Measurements from ENCODE around the gene SBF2.

Gene SBF2

DNA sequence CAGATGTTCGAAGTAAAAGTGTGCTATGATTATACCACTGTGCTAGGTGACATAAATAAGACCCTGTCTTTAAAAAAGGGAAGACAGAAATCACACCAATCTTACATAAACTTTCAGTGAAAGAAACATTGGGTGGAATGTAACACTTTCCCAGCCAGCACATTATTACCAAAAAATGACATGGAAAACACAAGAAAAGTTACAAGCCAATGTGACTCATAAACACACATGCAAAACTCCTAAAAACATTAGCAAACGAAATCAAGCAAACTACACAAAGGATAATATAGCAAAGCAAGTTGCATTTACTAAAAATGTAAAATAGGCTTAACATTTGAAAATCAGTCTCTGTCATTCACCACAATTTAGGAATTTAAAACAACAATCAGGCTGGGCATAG, 47.0 kb downstream of the SBF2 start:
- Histone ChIP-seq H3K36me3 (replicated peaks in 1 of 2; ENCODE audit: control insufficient read depth in 2 of 2, insufficient read depth in 2 of 2, low read length in 2 of 2) (no peaks in the 10 kb centered on the region), H2BK120ac (ENCODE audit: low read depth, low read length) (no peak overlapping the region), H3K23ac (ENCODE audit: low read depth, low read length, poor library complexity) (no peak overlapping the region), H3K27me3 (ENCODE audit: control insufficient read depth in 3 of 3, insufficient read depth in 3 of 3, low read depth in 1 of 3, low read length in 3 of 3) (no peaks in the 10 kb centered on the region), H3K18ac (ENCODE audit: low read length) (no peak overlapping the region), H3K27ac (replicated peaks; ENCODE audit: low read length) (no peak overlapping the region), H2BK15ac (ENCODE audit: low read length) (no peak overlapping the region), H3K14ac (ENCODE audit: low read length) (no peak overlapping the region), H2BK5ac (ENCODE audit: low read length) (no peak overlapping the region), H2AK5ac (ENCODE audit: low read depth, low read length) (no peak overlapping the region), H4K91ac (ENCODE audit: low read depth, low read length, poor library complexity) (no peak overlapping the region), H3K4ac (ENCODE audit: low read length) (no peak overlapping the region), H3K4me1 (ENCODE audit: control insufficient read depth in 2 of 2, insufficient read depth in 1 of 2, low read depth in 1 of 2, low read length in 2 of 2) (no peaks in the 10 kb centered on the region), H3K79me1 (ENCODE audit: low read depth, low read length) (no peaks in the 10 kb centered on the region), H4K8ac (ENCODE audit: low read depth, low read length) (no peak overlapping the region), H2AFZ (ENCODE audit: low read length) (no peak overlapping the region), H3K9ac (ENCODE audit: low read depth, low read length, poor library complexity) (no peak overlapping the region), H3K4me2 (ENCODE audit: insufficient read depth, low read length, poor library complexity, severe bottlenecking) (no peak overlapping the region), H2BK12ac (ENCODE audit: low read length) (no peak overlapping the region), H3K4me3 (ENCODE audit: low read length in 2 of 2) (no peak overlapping the region), H3K9me3 (replicated peaks in 1 of 2; ENCODE audit: control insufficient read depth in 2 of 2, insufficient read depth in 1 of 2, low read depth in 1 of 2, low read length in 2 of 2) (peaks cover 0 to 19% of the 10 kb centered on the region in 2 donors)
- DNase-seq (ENCODE audit: low spot score) = no peak
- WGBS, 2 donors (ENCODE audit: extremely low coverage in 2 of 2, insufficient read length in 2 of 2, insufficient replicate concordance in 1 of 2) = no CpG with 5 or more reads among the region's 2 CpGs

DNA sequence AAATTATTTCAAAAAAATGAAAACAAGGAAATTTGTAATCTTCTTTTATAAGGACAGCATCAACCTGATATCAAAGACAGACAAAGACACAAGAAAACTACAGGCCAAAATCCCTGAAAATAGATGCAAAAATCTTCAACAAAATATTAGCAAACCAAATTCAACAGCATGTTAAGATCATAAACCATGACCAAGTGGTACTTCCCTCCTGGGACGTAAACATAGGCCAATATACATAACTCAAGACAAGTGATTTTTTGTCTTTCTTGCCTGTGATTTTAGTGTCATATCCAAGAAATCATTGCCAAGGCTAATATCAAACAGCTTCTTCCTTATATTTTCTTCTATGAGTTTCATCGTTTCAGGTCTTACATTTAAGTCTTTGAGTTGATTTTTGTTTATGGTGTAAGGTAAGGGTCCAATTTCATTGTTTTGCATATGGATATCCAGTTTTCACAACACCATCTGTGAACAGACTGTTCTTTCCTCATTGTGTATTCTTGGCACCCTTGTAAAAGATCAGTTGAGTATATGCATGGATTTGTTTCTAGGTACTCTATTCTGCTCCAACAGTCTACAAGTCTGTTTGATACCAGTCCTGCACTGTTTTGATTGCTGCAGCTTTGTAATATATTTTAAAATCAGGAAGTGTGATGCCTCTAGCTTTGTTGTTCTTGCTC, 50.0 kb downstream of the SBF2 start:
- Histone ChIP-seq H3K9me3 (replicated peaks in 1 of 2; ENCODE audit: control insufficient read depth in 2 of 2, insufficient read depth in 1 of 2, low read depth in 1 of 2, low read length in 2 of 2) (peaks cover 0 to 19% of the 10 kb centered on the region in 2 donors), H2BK120ac (ENCODE audit: low read depth, low read length) (no peak overlapping the region), H3K27me3 (ENCODE audit: control insufficient read depth in 3 of 3, insufficient read depth in 3 of 3, low read depth in 1 of 3, low read length in 3 of 3) (no peaks in the 10 kb centered on the region), H3K9ac (ENCODE audit: low read depth, low read length, poor library complexity) (no peak overlapping the region), H4K91ac (ENCODE audit: low read depth, low read length, poor library complexity) (no peak overlapping the region), H3K27ac (replicated peaks; ENCODE audit: low read length) (no peak overlapping the region), H3K23ac (ENCODE audit: low read depth, low read length, poor library complexity) (no peak overlapping the region), H3K14ac (ENCODE audit: low read length) (no peak overlapping the region), H2BK15ac (ENCODE audit: low read length) (no peak overlapping the region), H3K18ac (ENCODE audit: low read length) (no peak overlapping the region), H3K4ac (ENCODE audit: low read length) (no peak overlapping the region), H2BK5ac (ENCODE audit: low read length) (no peak overlapping the region), H3K4me3 (ENCODE audit: low read length in 2 of 2) (no peak overlapping the region), H3K4me2 (ENCODE audit: insufficient read depth, low read length, poor library complexity, severe bottlenecking) (no peak overlapping the region), H3K4me1 (ENCODE audit: control insufficient read depth in 2 of 2, insufficient read depth in 1 of 2, low read depth in 1 of 2, low read length in 2 of 2) (no peaks in the 10 kb centered on the region), H3K79me1 (ENCODE audit: low read depth, low read length) (no peaks in the 10 kb centered on the region), H2BK12ac (ENCODE audit: low read length) (no peak overlapping the region), H4K8ac (ENCODE audit: low read depth, low read length) (no peak overlapping the region), H3K36me3 (replicated peaks in 1 of 2; ENCODE audit: control insufficient read depth in 2 of 2, insufficient read depth in 2 of 2, low read length in 2 of 2) (no peaks in the 10 kb centered on the region), H2AK5ac (ENCODE audit: low read depth, low read length) (no peak overlapping the region), H2AFZ (ENCODE audit: low read length) (no peak overlapping the region)
- DNase-seq (ENCODE audit: low spot score) = no peak
- no CpG with 5 or more reads among the region's 2 CpGs for WGBS, 2 donors (ENCODE audit: extremely low coverage in 2 of 2, insufficient read length in 2 of 2, insufficient replicate concordance in 1 of 2)

DNA sequence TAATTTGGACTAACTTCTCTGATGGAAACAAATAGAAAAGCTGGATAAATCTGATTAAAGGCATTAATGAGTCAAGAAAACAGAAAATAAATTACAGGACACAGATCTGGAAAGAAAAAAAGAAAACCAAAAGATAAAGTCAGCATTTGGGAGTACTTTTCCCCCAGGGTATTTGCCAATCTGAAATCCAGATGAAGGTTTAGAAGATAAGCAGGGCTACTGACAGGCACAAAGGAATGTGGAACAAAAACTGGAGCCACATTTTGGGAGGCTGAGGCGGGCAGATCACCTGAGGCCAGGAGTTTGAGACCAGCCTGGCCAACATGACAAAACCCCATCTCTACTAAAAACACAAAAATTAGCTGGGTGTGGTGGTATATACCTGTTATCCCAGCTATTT, 57.2 kb downstream of the SBF2 start:
- no peak overlapping the region for H3K9ac ChIP-seq (ENCODE audit: low read depth, low read length, poor library complexity)
- no peak for DNase-seq (ENCODE audit: low spot score)
- H2BK120ac ChIP-seq (ENCODE audit: low read depth, low read length) = no peak overlapping the region
- no peak overlapping the region for H3K27ac ChIP-seq (replicated peaks; ENCODE audit: low read length)
- no peak overlapping the region for H2AK5ac ChIP-seq (ENCODE audit: low read depth, low read length)
- no peak overlapping the region for H3K23ac ChIP-seq (ENCODE audit: low read depth, low read length, poor library complexity)
- H3K36me3 ChIP-seq (replicated peaks in 1 of 2; ENCODE audit: control insufficient read depth in 2 of 2, insufficient read depth in 2 of 2, low read length in 2 of 2) = peaks cover 0 to 2% of the 10 kb centered on the region in 2 donors
- H3K4me2 ChIP-seq (ENCODE audit: insufficient read depth, low read length, poor library complexity, severe bottlenecking) = no peak overlapping the region
- no peak overlapping the region for H3K4ac ChIP-seq (ENCODE audit: low read length)
- no peak overlapping the region for H2BK5ac ChIP-seq (ENCODE audit: low read length)
- H3K79me1 ChIP-seq (ENCODE audit: low read depth, low read length) = no peaks in the 10 kb centered on the region
- no peak overlapping the region for H3K14ac ChIP-seq (ENCODE audit: low read length)
- no CpG with 5 or more reads among the region's 1 CpG for WGBS, 2 donors (ENCODE audit: extremely low coverage in 2 of 2, insufficient read length in 2 of 2, insufficient replicate concordance in 1 of 2)
- no peaks in the 10 kb centered on the region for H3K4me1 ChIP-seq (ENCODE audit: control insufficient read depth in 2 of 2, insufficient read depth in 1 of 2, low read depth in 1 of 2, low read length in 2 of 2)
- no peak overlapping the region for H3K18ac ChIP-seq (ENCODE audit: low read length)
- H2BK15ac ChIP-seq (ENCODE audit: low read length) = no peak overlapping the region
- H3K27me3 ChIP-seq (ENCODE audit: control insufficient read depth in 3 of 3, insufficient read depth in 3 of 3, low read depth in 1 of 3, low read length in 3 of 3) = no peaks in the 10 kb centered on the region
- no peak overlapping the region for H4K91ac ChIP-seq (ENCODE audit: low read depth, low read length, poor library complexity)
- no peak overlapping the region for H4K8ac ChIP-seq (ENCODE audit: low read depth, low read length)
- H3K9me3 ChIP-seq (replicated peaks in 1 of 2; ENCODE audit: control insufficient read depth in 2 of 2, insufficient read depth in 1 of 2, low read depth in 1 of 2, low read length in 2 of 2) = peaks cover 9 to 26% of the 10 kb centered on the region in 2 donors
- no peak overlapping the region for H3K4me3 ChIP-seq (ENCODE audit: low read length in 2 of 2)
- H2AFZ ChIP-seq (ENCODE audit: low read length) = no peak overlapping the region
- no peak overlapping the region for H2BK12ac ChIP-seq (ENCODE audit: low read length)

DNA sequence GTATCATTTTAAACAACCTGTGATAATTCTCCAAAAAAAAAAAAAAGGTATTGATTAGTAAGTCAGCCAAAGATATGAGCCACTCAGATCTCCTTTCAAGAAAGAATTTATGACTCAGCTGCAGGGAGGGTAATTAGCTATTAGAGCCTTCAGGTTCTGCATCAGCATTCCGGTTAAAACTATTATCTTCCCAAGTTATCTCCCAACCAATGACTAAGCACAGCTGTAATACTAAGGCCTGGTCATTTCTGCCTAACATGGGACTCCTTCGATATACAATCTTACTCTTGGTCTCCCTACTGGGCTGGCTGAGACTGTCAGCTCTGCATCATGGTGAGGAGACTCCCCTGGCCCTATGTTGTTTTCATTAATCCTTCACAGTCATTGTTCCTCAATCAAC, 60.4 kb downstream of the SBF2 start:
- no peak overlapping the region for H3K23ac ChIP-seq (ENCODE audit: low read depth, low read length, poor library complexity)
- no peaks in the 10 kb centered on the region for H3K79me1 ChIP-seq (ENCODE audit: low read depth, low read length)
- H3K4me1 ChIP-seq (ENCODE audit: control insufficient read depth in 2 of 2, insufficient read depth in 1 of 2, low read depth in 1 of 2, low read length in 2 of 2) = no peaks in the 10 kb centered on the region
- no CpG with 5 or more reads among the region's 2 CpGs for WGBS, 2 donors (ENCODE audit: extremely low coverage in 2 of 2, insufficient read length in 2 of 2, insufficient replicate concordance in 1 of 2)
- H2AK5ac ChIP-seq (ENCODE audit: low read depth, low read length) = no peak overlapping the region
- H3K27me3 ChIP-seq (ENCODE audit: control insufficient read depth in 3 of 3, insufficient read depth in 3 of 3, low read depth in 1 of 3, low read length in 3 of 3) = no peaks in the 10 kb centered on the region
- H3K4me2 ChIP-seq (ENCODE audit: insufficient read depth, low read length, poor library complexity, severe bottlenecking) = no peak overlapping the region
- no peak overlapping the region for H2BK15ac ChIP-seq (ENCODE audit: low read length)
- no peak overlapping the region for H2BK12ac ChIP-seq (ENCODE audit: low read length)
- H3K9ac ChIP-seq (ENCODE audit: low read depth, low read length, poor library complexity) = no peak overlapping the region
- H3K27ac ChIP-seq (replicated peaks; ENCODE audit: low read length) = no peak overlapping the region
- no peak overlapping the region for H4K8ac ChIP-seq (ENCODE audit: low read depth, low read length)
- DNase-seq (ENCODE audit: low spot score) = no peak
- peaks cover 0 to 2% of the 10 kb centered on the region in 2 donors for H3K36me3 ChIP-seq (replicated peaks in 1 of 2; ENCODE audit: control insufficient read depth in 2 of 2, insufficient read depth in 2 of 2, low read length in 2 of 2)
- H2AFZ ChIP-seq (ENCODE audit: low read length) = no peak overlapping the region
- no peak overlapping the region for H3K4ac ChIP-seq (ENCODE audit: low read length)
- peaks cover 9 to 26% of the 10 kb centered on the region in 2 donors for H3K9me3 ChIP-seq (replicated peaks in 1 of 2; ENCODE audit: control insufficient read depth in 2 of 2, insufficient read depth in 1 of 2, low read depth in 1 of 2, low read length in 2 of 2)
- H2BK5ac ChIP-seq (ENCODE audit: low read length) = no peak overlapping the region
- H2BK120ac ChIP-seq (ENCODE audit: low read depth, low read length) = no peak overlapping the region
- no peak overlapping the region for H3K4me3 ChIP-seq (ENCODE audit: low read length in 2 of 2)
- H3K18ac ChIP-seq (ENCODE audit: low read length) = no peak overlapping the region
- no peak overlapping the region for H4K91ac ChIP-seq (ENCODE audit: low read depth, low read length, poor library complexity)
- H3K14ac ChIP-seq (ENCODE audit: low read length) = no peak overlapping the region
